ENCODE measurements around the gene KLK13.

KLK13 gene

GRCh38 chr19:51030631-51031030 lies 34.3 kb downstream of the KLK13 start:
- TF ChIP-seq EGR1 (IDR thresholded peaks at IDR 0.05): no peak
- no peak for TF ChIP-seq USF1 (IDR thresholded peaks at IDR 0.05)

GRCh38 chr19:51029718-51030117 lies 35.2 kb downstream of the KLK13 start:
- no peak for TF ChIP-seq TEAD4 (IDR thresholded peaks at IDR 0.05)
- TF ChIP-seq TAF1 (IDR thresholded peaks at IDR 0.05; ENCODE audit: low read depth): no peak
- TF ChIP-seq NFIC (IDR thresholded peaks at IDR 0.05): no peak
- no peak for TF ChIP-seq USF1 (IDR thresholded peaks at IDR 0.05)
- TF ChIP-seq ZBTB7A (IDR thresholded peaks at IDR 0.05; ENCODE audit: low read depth): no peak
- no peak for TF ChIP-seq TCF12 (IDR thresholded peaks at IDR 0.05; ENCODE audit: low read depth)
- TF ChIP-seq MAX (IDR thresholded peaks at IDR 0.05): no peak
- no peak for TF ChIP-seq REST (IDR thresholded peaks at IDR 0.05; ENCODE audit: low read depth)
- TF ChIP-seq FOXM1 (IDR thresholded peaks at IDR 0.05; ENCODE audit: borderline replicate concordance, low read depth): no peak
- no peak for TF ChIP-seq YY1 (IDR thresholded peaks at IDR 0.05; ENCODE audit: low read depth)

- TF ChIP-seq TAF1 (IDR thresholded peaks at IDR 0.05; ENCODE audit: low read depth) (no peak), MAX (IDR thresholded peaks at IDR 0.05) (no peak), TEAD4 (IDR thresholded peaks at IDR 0.05) (no peak), YY1 (IDR thresholded peaks at IDR 0.05; ENCODE audit: low read depth) (no peak), REST (IDR thresholded peaks at IDR 0.05; ENCODE audit: low read depth) (no peak), CEBPB (IDR thresholded peaks at IDR 0.05) (no peak), NFIC (IDR thresholded peaks at IDR 0.05) (no peak), EP300 (IDR thresholded peaks at IDR 0.05; ENCODE audit: borderline replicate concordance) (no peak)
These were observed 37.0 kb downstream of the KLK13 start for GRCh38 chr19:51027873-51028272.

GRCh38 chr19:51027126-51027806 lies 37.6 kb downstream of the KLK13 start:
- TF ChIP-seq CREB1 (IDR thresholded peaks at IDR 0.05; ENCODE audit: low read depth): no peak

- TF ChIP-seq CREB1 (IDR thresholded peaks at IDR 0.05; ENCODE audit: low read depth) (no peak), TEAD4 (IDR thresholded peaks at IDR 0.05) (no peak), TCF12 (IDR thresholded peaks at IDR 0.05; ENCODE audit: low read depth) (no peak), NFIC (IDR thresholded peaks at IDR 0.05) (no peak), EGR1 (IDR thresholded peaks at IDR 0.05) (no peak), ZBTB7A (IDR thresholded peaks at IDR 0.05; ENCODE audit: low read depth) (no peak), REST (IDR thresholded peaks at IDR 0.05; ENCODE audit: low read depth) (no peak), CEBPB (IDR thresholded peaks at IDR 0.05) (no peak), TAF1 (IDR thresholded peaks at IDR 0.05; ENCODE audit: low read depth) (no peak), USF1 (IDR thresholded peaks at IDR 0.05) (no peak), MAX (IDR thresholded peaks at IDR 0.05) (no peak), RAD21 (IDR thresholded peaks at IDR 0.05; ENCODE audit: low read depth) (no peak), FOXM1 (IDR thresholded peaks at IDR 0.05; ENCODE audit: borderline replicate concordance, low read depth) (no peak), YY1 (IDR thresholded peaks at IDR 0.05; ENCODE audit: low read depth) (no peak), EP300 (IDR thresholded peaks at IDR 0.05; ENCODE audit: borderline replicate concordance) (no peak)
These were observed 38.4 kb downstream of the KLK13 start, which contains the start of gene KLK11 for GRCh38 chr19:51026554-51026831. Gene KLK11, minus strand, starts transcription at chr19:51026616. Its CDS starts 985 bp downstream, at chr19:51025631.
